ENCODE results near the gene ARL4D. TPM values are rescaled to one million over a fixed set of nuclear protein-coding genes. Genes with fewer than 3 reads are reported as not detected.
A peak's percentile ranks its signal among the peaks of the same experiment; 100 is the strongest.

Gene ARL4D
- total RNA-seq, 2 experiments from 2014 or later = 2.0 to 2.3 TPM

- intact Hi-C loops (cut with DNase I, micrococcal nuclease) = loop anchor here in 1 of 2 experiments (2.0 kb wide), 1 partner anchor 34 kb away; no protein-coding TSS in a partner anchor
- Mint-ChIP-seq H3K27me3 (no peaks in the 10 kb centered on the region), H3K4me3 (no peak overlapping the region), H3K9me3 (ENCODE audit: low read depth) (no peaks in the 10 kb centered on the region), H3K27ac (no peak overlapping the region), H3K4me1 (peaks cover 15% of the 10 kb centered on the region), H3K36me3 (ENCODE audit: low read depth) (no peaks in the 10 kb centered on the region)
- ChIA-PET CTCF (interaction anchor here (1.0 to 11.6 kb wide), 8 partner anchors 10 to 102 kb away, joined by 3 to 240 read pairs (median 4); partner anchors contain the start of gene DHX8), POLR2A (interaction anchor here (0.6 to 4.0 kb wide), 3 partner anchors 27 to 89 kb away, joined by 3 to 24 read pairs (median 3); partner anchors contain the start of gene DHX8)
- no peak for ATAC-seq
- DNase-seq = no peak
Observed at GRCh38 chr17:43395165-43395564, 3.6 kb upstream of the ARL4D start.

- no peaks in the 10 kb centered on the region for H3K9me3 Mint-ChIP-seq (ENCODE audit: low read depth)
- peaks cover 20% of the 10 kb centered on the region for H3K4me1 Mint-ChIP-seq
- ChIA-PET CTCF (interaction anchor here (0.7 to 11.6 kb wide), 6 partner anchors 8 to 100 kb away, joined by 3 to 240 read pairs (median 4); partner anchors contain the start of gene DHX8), POLR2A (interaction anchor here (1.5 kb wide), 1 partner anchor 87 kb away, joined by 3 read pairs; the partner anchor contains the start of gene DHX8)
- no peaks in the 10 kb centered on the region for H3K27me3 Mint-ChIP-seq
- intact Hi-C loops (cut with DNase I, micrococcal nuclease) = no loop called here
- H3K36me3 Mint-ChIP-seq (ENCODE audit: low read depth) = no peaks in the 10 kb centered on the region
- H3K4me3 Mint-ChIP-seq = no peak overlapping the region
- ATAC-seq (no peak), DNase-seq (no peak)
- H3K27ac Mint-ChIP-seq = no peak overlapping the region
Observed at GRCh38 chr17:43396491-43397060, 2.2 kb upstream of the ARL4D start.

GRCh38 chr17:43399839-43400328, 1.1 kb downstream of the ARL4D start:
- ATAC-seq = no peak
- Mint-ChIP-seq H3K4me3 (peak overlapping the region; percentile 82), H3K9me3 (ENCODE audit: low read depth) (no peaks in the 10 kb centered on the region), H3K4me1 (peaks cover 17% of the 10 kb centered on the region), H3K27me3 (no peaks in the 10 kb centered on the region), H3K36me3 (ENCODE audit: low read depth) (no peaks in the 10 kb centered on the region), H3K27ac (no peak overlapping the region)
- no peak for DNase-seq
- ChIA-PET CTCF (interaction anchor here (0.6 to 11.6 kb wide), 4 partner anchors 8 to 83 kb away, joined by 3 to 240 read pairs (median 14); partner anchors contain the start of gene DHX8), POLR2A (interaction anchor here (1.5 to 2.7 kb wide), 4 partner anchors 12 to 84 kb away, joined by 7 to 31 read pairs (median 12); partner anchors contain the start of gene DHX8)
- intact Hi-C loops (cut with DNase I, micrococcal nuclease) = no loop called here

- peaks cover 15% of the 10 kb centered on the region for H3K4me1 Mint-ChIP-seq
- ChIA-PET POLR2A (interaction anchor here (0.9 kb wide), 1 partner anchor 44 kb away, joined by 5 read pairs; no protein-coding TSS in a partner anchor), CTCF (interaction anchor here (0.6 to 11.6 kb wide), 6 partner anchors 8 to 785 kb away, joined by 3 to 240 read pairs (median 6); partner anchors contain the start of gene DHX8)
- H3K27me3 Mint-ChIP-seq = no peaks in the 10 kb centered on the region
- no peak overlapping the region for H3K4me3 Mint-ChIP-seq
- intact Hi-C loops (cut with DNase I, micrococcal nuclease) = no loop called here
- ATAC-seq (no peak), DNase-seq (no peak)
- H3K9me3 Mint-ChIP-seq (ENCODE audit: low read depth) = no peaks in the 10 kb centered on the region
- H3K27ac Mint-ChIP-seq = no peak overlapping the region
- no peaks in the 10 kb centered on the region for H3K36me3 Mint-ChIP-seq (ENCODE audit: low read depth)
Observed at GRCh38 chr17:43400943-43401717, 2.3 kb downstream of the ARL4D start.

- H3K27ac Mint-ChIP-seq = no peak overlapping the region
- CTCF ChIA-PET = interaction anchor here (1.1 to 11.6 kb wide), 4 partner anchors 9 to 81 kb away, joined by 3 to 240 read pairs (median 11); partner anchors contain the start of gene DHX8
- ATAC-seq (no peak), DNase-seq (no peak)
- peaks cover 15% of the 10 kb centered on the region for H3K4me1 Mint-ChIP-seq
- intact Hi-C loops (cut with DNase I, micrococcal nuclease) = no loop called here
- POLR2A ChIA-PET = no interaction called here
- no peaks in the 10 kb centered on the region for H3K36me3 Mint-ChIP-seq (ENCODE audit: low read depth)
- no peak overlapping the region for H3K4me3 Mint-ChIP-seq
- H3K27me3 Mint-ChIP-seq = no peaks in the 10 kb centered on the region
- no peaks in the 10 kb centered on the region for H3K9me3 Mint-ChIP-seq (ENCODE audit: low read depth)
Observed at GRCh38 chr17:43402078-43402477, 3.3 kb downstream of the ARL4D start.

- Mint-ChIP-seq H3K9me3 (ENCODE audit: low read depth) (no peaks in the 10 kb centered on the region), H3K4me1 (peaks cover 15% of the 10 kb centered on the region), H3K4me3 (no peak overlapping the region), H3K27me3 (peaks cover under 1% of the 10 kb centered on the region), H3K36me3 (ENCODE audit: low read depth) (no peaks in the 10 kb centered on the region), H3K27ac (no peak overlapping the region)
- intact Hi-C loops (cut with DNase I, micrococcal nuclease) = no loop called here
- no peak for DNase-seq
- ChIA-PET POLR2A (interaction anchor here (1.4 kb wide), 1 partner anchor 35 kb away, joined by 4 read pairs; no protein-coding TSS in a partner anchor), CTCF (interaction anchor here (0.7 to 11.6 kb wide), 6 partner anchors 8 to 174 kb away, joined by 3 to 240 read pairs (median 6); partner anchors contain the start of gene DHX8)
- no peak for ATAC-seq
Observed at GRCh38 chr17:43402567-43402966, 3.8 kb downstream of the ARL4D start.

GRCh38 chr17:43403846-43404245, 5.1 kb downstream of the ARL4D start:
- DNase-seq (no peak), ATAC-seq (no peak)
- Mint-ChIP-seq H3K9me3 (ENCODE audit: low read depth) (no peaks in the 10 kb centered on the region), H3K27me3 (peaks cover 4% of the 10 kb centered on the region), H3K27ac (no peak overlapping the region), H3K36me3 (ENCODE audit: low read depth) (no peaks in the 10 kb centered on the region), H3K4me1 (peaks cover 8% of the 10 kb centered on the region), H3K4me3 (no peak overlapping the region)
- ChIA-PET POLR2A (interaction anchor here (0.6 to 1.4 kb wide), 3 partner anchors 36 to 120 kb away, joined by 3 to 4 read pairs (median 4); no protein-coding TSS in a partner anchor), CTCF (interaction anchor here (1.2 to 3.1 kb wide), 4 partner anchors 11 to 80 kb away, joined by 5 to 13 read pairs (median 8); partner anchors contain the start of gene DHX8)
- intact Hi-C loops (cut with DNase I, micrococcal nuclease) = no loop called here

- DNase-seq (no peak), ATAC-seq (no peak)
- H3K27me3 Mint-ChIP-seq = peaks cover 4% of the 10 kb centered on the region
- no peak overlapping the region for H3K4me3 Mint-ChIP-seq
- no peaks in the 10 kb centered on the region for H3K36me3 Mint-ChIP-seq (ENCODE audit: low read depth)
- intact Hi-C loops (cut with DNase I, micrococcal nuclease) = no loop called here
- no peaks in the 10 kb centered on the region for H3K9me3 Mint-ChIP-seq (ENCODE audit: low read depth)
- no peak overlapping the region for H3K27ac Mint-ChIP-seq
- ChIA-PET CTCF (interaction anchor here (0.7 to 1.5 kb wide), 3 partner anchors 10 to 26 kb away, joined by 3 to 7 read pairs (median 4); no protein-coding TSS in a partner anchor), POLR2A (no interaction called here)
- H3K4me1 Mint-ChIP-seq = peaks cover under 1% of the 10 kb centered on the region
Observed at GRCh38 chr17:43405861-43406260, 7.1 kb downstream of the ARL4D start.

GRCh38 chr17:43406676-43407645, 8.2 kb downstream of the ARL4D start:
- H3K27ac Mint-ChIP-seq = no peak overlapping the region
- H3K36me3 Mint-ChIP-seq (ENCODE audit: low read depth) = no peaks in the 10 kb centered on the region
- H3K27me3 Mint-ChIP-seq = peaks cover 4% of the 10 kb centered on the region
- no peak overlapping the region for H3K4me3 Mint-ChIP-seq
- ChIA-PET CTCF (interaction anchor here (0.6 to 0.9 kb wide), 3 partner anchors 8 to 358 kb away, joined by 3 to 6 read pairs (median 6); partner anchors contain the start of gene ARL4D), POLR2A (no interaction called here)
- no peaks in the 10 kb centered on the region for H3K4me1 Mint-ChIP-seq
- DNase-seq (no peak), ATAC-seq (no peak)
- no peaks in the 10 kb centered on the region for H3K9me3 Mint-ChIP-seq (ENCODE audit: low read depth)
- intact Hi-C loops (cut with DNase I, micrococcal nuclease) = no loop called here

GRCh38 chr17:43409131-43409530, 10.3 kb downstream of the ARL4D start:
- ChIA-PET POLR2A (no interaction called here), CTCF (interaction anchor here (0.5 to 1.6 kb wide), 4 partner anchors 11 to 311 kb away, joined by 3 to 5 read pairs (median 4); partner anchors contain the start of gene ARL4D)
- H3K27ac Mint-ChIP-seq = no peak overlapping the region
- ATAC-seq (no peak), DNase-seq (no peak)
- no peak overlapping the region for H3K4me3 Mint-ChIP-seq
- no peaks in the 10 kb centered on the region for H3K4me1 Mint-ChIP-seq
- no peaks in the 10 kb centered on the region for H3K9me3 Mint-ChIP-seq (ENCODE audit: low read depth)
- H3K27me3 Mint-ChIP-seq = peaks cover 4% of the 10 kb centered on the region
- no peaks in the 10 kb centered on the region for H3K36me3 Mint-ChIP-seq (ENCODE audit: low read depth)
- intact Hi-C loops (cut with DNase I, micrococcal nuclease) = no loop called here
